Panc1 (cell line): ENCODE results near the gene AMBRA1. TPM values are rescaled to one million over a fixed set of nuclear protein-coding genes. Genes with fewer than 3 reads are reported as not detected.

Experiments
- ATAC-seq: fragments of 200-7000 bp; cut with Tn5 transposase; 2 replicates; pipeline ENCODE4 v1.9.1; 2020; ENCODE audit warnings: mild to moderate bottlenecking, moderate library complexity
- BruUV-seq: library from RNA; stranded (reverse); fragments of 400-500 nt; replicated peaks from 2 replicates; lab custom pipeline; 2021; lab: Mats Ljungman, UMichigan
- CTCF ChIA-PET: fragments of 300-600 bp; sonication (Branson Sonifier 250); formaldehyde crosslinking; loops from one replicate; lab custom pipeline; 2022; ENCODE audit warnings: antibody characterized with exemption; lab: Charles Lee
- POLR2A ChIA-PET: fragments of 300-600 bp; sonication (Branson Sonifier 250); formaldehyde crosslinking; loops from one replicate; lab custom pipeline; 2022; ENCODE audit warnings: antibody characterized with exemption; lab: Charles Lee
- DNase-seq: peaks from one replicate; pipeline ENCODE4 v3.0.0-alpha.2; 2010; ENCODE audit warnings: low read depth, low spot score
- H3K27ac ChIP-seq: 2 replicates; pipeline ENCODE4 v1.5.1; 2011; ENCODE audit warnings: mild to moderate bottlenecking, low read length, inconsistent platforms
- H3K27me3 ChIP-seq: fragments of 200-500 bp; sonication (Bioruptor generic); 2 replicates; pipeline ENCODE4 v1.6.0; 2014; ENCODE audit warnings: low read length, inconsistent platforms; ENCODE audit not compliant: control insufficient read depth, insufficient read depth
- H3K36me3 ChIP-seq: fragments of 200-500 bp; sonication (Bioruptor generic); 2 replicates; pipeline ENCODE4 v1.5.1; 2014; ENCODE audit warnings: inconsistent platforms, mild to moderate bottlenecking, low read length, moderate library complexity; ENCODE audit not compliant: control insufficient read depth, insufficient read depth
- H3K4me1 ChIP-seq: 2 replicates; pipeline ENCODE4 v1.5.1; 2011; ENCODE audit warnings: inconsistent platforms, mild to moderate bottlenecking, low read length, moderate library complexity; ENCODE audit not compliant: control insufficient read depth, insufficient read depth
- H3K4me3 ChIP-seq, 2 experiments: 2 replicates each; pipeline ENCODE4 v1.5.1; 2011 to 2012; ENCODE audit warnings: low read depth in 2 of 2, low read length in 2 of 2, mild to moderate bottlenecking in 2 of 2, inconsistent platforms in 1 of 2, moderate library complexity in 1 of 2
- H3K9me3 ChIP-seq: fragments of 200-500 bp; sonication (Bioruptor generic); 2 replicates; pipeline ENCODE4 v1.5.1; 2014; ENCODE audit warnings: low read depth, mild to moderate bottlenecking, inconsistent platforms, low read length, moderate library complexity; ENCODE audit not compliant: control insufficient read depth, insufficient read depth
- CTCF ChIP-seq: fragments of 450-650 bp; IDR thresholded peaks from 2 replicates; pipeline ENCODE4 v1.5.1; 2017; ENCODE audit warnings: mild to moderate bottlenecking
- POLR2AphosphoS5 ChIP-seq: IDR thresholded peaks from 2 replicates; pipeline ENCODE4 v1.6.1; 2012; ENCODE audit warnings: mild to moderate bottlenecking, low read depth, low read length, moderate library complexity
- REST ChIP-seq, 2 experiments: IDR thresholded peaks; 2 replicates each; pipeline ENCODE4 v1.6.1; 2011 to 2012; ENCODE audit warnings: low read depth in 2 of 2, control low read depth in 1 of 2, low read length in 1 of 2, mild to moderate bottlenecking in 1 of 2, moderate library complexity in 1 of 2; ENCODE audit not compliant: insufficient read depth in 1 of 2
- SIN3A ChIP-seq: IDR thresholded peaks from 2 replicates; pipeline ENCODE4 v1.6.1; 2012; ENCODE audit warnings: low read depth, mild to moderate bottlenecking, low read length, moderate library complexity, borderline replicate concordance; ENCODE audit not compliant: insufficient read depth
- TCF7L2 ChIP-seq: IDR thresholded peaks from 2 replicates; pipeline ENCODE4 v1.6.1; 2011; ENCODE audit warnings: mild to moderate bottlenecking, low read depth, low read length, inconsistent platforms
- in situ Hi-C: cut with HindIII; loops from 2 replicates; pipeline ENCODE4 v1.10.0; 2016; ENCODE audit warnings: low sequenced_read_pairs, low pct_unique_long_range_greater_than_20kb
- intact Hi-C: fragments of 100-400 bp; cut with micrococcal nuclease; formaldehyde crosslinking; loops from one replicate; pipeline ENCODE4 v1.10.0; 2022; ENCODE audit not compliant: unreplicated experiment
- total RNA-seq: library from RNA; stranded (reverse); gene quantifications from one replicate; pipeline ENCODE4 v1.2.1, GENCODE V29; 2021; ENCODE audit not compliant: unreplicated experiment

The AMBRA1 gene
- total RNA-seq, 1 experiment from 2014 or later = 40.0 TPM

GRCh38 chr11:46522682-46523281, 71.0 kb downstream of the AMBRA1 start:
- no TSS peak for BruUV-seq
- Histone ChIP-seq H3K27ac (no peak overlapping the region), H3K4me3 (no peak overlapping the region), H3K36me3 (no peaks in the 10 kb centered on the region), H3K4me1 (peaks cover 21% of the 10 kb centered on the region), H3K9me3 (peaks cover 7% of the 10 kb centered on the region; the same call in 1 of the 2 replicates), H3K27me3 (no peaks in the 10 kb centered on the region)
- in situ Hi-C loops = no loop called here
- ChIA-PET CTCF (interaction anchor here (0.6 kb wide), 1 partner anchor 9 kb away, joined by 5 read pairs; no protein-coding TSS in a partner anchor), POLR2A (no interaction called here)
- TF ChIP-seq CTCF (peak; percentile 10; the same call in 1 of the 2 replicates), POLR2AphosphoS5 (no peak)
- DNase-seq (no peak), ATAC-seq (no peak)
- intact Hi-C loops = no loop called here

GRCh38 chr11:46521961-46522681, 71.7 kb downstream of the AMBRA1 start:
- Histone ChIP-seq H3K27me3 (no peaks in the 10 kb centered on the region), H3K9me3 (peaks cover 7% of the 10 kb centered on the region; the same call in 1 of the 2 replicates), H3K4me3 (no peak overlapping the region), H3K36me3 (no peaks in the 10 kb centered on the region), H3K4me1 (peaks cover 21% of the 10 kb centered on the region), H3K27ac (no peak overlapping the region)
- no TSS peak for BruUV-seq
- POLR2A ChIA-PET = no interaction called here
- TF ChIP-seq POLR2AphosphoS5 (no peak), TCF7L2 (no peak), REST (IDR thresholded peaks at IDR 0.05; ENCODE audit: insufficient read depth in 1 of 2, low read depth in 2 of 2, low read length in 1 of 2) (no peak), SIN3A (no peak), CTCF (peak; percentile 29; the same call in 1 of the 2 replicates)
- in situ Hi-C loops = no loop called here
- ATAC-seq (no peak), DNase-seq (no peak)
- CTCF ChIA-PET = interaction anchor here (0.6 kb wide), 1 partner anchor 9 kb away, joined by 5 read pairs; no protein-coding TSS in a partner anchor
- intact Hi-C loops = no loop called here
